IPS-15b (cell line): ENCODE results near the gene SGCA.

ENCODE experiments used
- H3K27me3 ChIP-seq: one replicate; pipeline ENCODE4 v1.6.1; 2013; ENCODE audit warnings: low read length; ENCODE audit not compliant: control insufficient read depth, insufficient read depth
- H3K36me3 ChIP-seq: one replicate; pipeline ENCODE4 v1.6.1; 2013; ENCODE audit warnings: low read length; ENCODE audit not compliant: control insufficient read depth, insufficient read depth
- H3K4me1 ChIP-seq: one replicate; pipeline ENCODE4 v1.6.1; 2013; ENCODE audit warnings: mild to moderate bottlenecking, low read length; ENCODE audit not compliant: control insufficient read depth, insufficient read depth
- H3K4me3 ChIP-seq: one replicate; pipeline ENCODE4 v1.5.1; 2013; ENCODE audit warnings: low read depth, low read length
- H3K9ac ChIP-seq: one replicate; pipeline ENCODE4 v1.6.1; 2013; ENCODE audit warnings: low read depth, mild to moderate bottlenecking, low read length
- H3K9me3 ChIP-seq: one replicate; pipeline ENCODE4 v1.6.1; 2013; ENCODE audit warnings: mild to moderate bottlenecking, low read length; ENCODE audit not compliant: control insufficient read depth, insufficient read depth

The SGCA gene

DNA sequence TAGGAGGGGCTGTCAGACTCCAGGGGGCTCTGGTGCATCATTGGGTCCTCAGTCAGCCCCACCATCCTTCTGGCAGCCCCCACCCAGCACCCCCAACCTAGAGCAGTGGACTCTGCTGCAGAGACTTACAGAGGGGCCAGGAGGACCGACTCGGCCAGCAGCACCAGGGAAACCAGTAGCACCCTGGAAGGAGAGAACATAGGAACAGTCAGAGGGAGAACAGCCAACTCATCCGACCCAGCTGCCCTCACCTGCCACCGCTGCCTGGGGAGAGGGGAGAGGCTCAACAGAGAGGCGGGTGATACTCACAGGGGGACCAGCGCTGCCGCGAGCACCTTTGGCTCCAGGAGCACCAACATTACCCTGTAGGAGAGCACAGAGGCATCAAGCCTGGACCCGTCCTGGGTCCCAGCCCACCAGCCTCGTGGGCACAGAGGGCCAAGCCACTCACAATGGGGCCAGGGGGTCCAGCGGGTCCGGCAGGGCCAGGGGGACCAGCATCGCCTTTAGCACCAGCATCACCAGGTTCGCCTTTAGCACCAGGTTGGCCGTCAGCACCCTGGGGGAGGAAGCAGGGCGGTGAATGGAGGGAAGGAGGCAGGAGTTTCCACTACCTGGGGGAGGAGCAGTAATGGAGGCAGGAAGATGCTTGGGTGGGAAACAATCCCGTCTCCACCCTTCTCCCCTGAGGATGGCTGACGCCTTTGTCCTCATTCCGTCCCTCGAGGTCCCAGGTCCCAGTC, 23.9 kb downstream of the SGCA start:
- H3K9me3 ChIP-seq, result no peaks in the 10 kb centered on the region
- no peaks in the 10 kb centered on the region for H3K4me1 ChIP-seq
- no peak overlapping the region for H3K9ac ChIP-seq
- H3K4me3 ChIP-seq, result no peak overlapping the region
- no peaks in the 10 kb centered on the region for H3K27me3 ChIP-seq
- H3K36me3 ChIP-seq, result peaks cover 88% of the 10 kb centered on the region

DNA sequence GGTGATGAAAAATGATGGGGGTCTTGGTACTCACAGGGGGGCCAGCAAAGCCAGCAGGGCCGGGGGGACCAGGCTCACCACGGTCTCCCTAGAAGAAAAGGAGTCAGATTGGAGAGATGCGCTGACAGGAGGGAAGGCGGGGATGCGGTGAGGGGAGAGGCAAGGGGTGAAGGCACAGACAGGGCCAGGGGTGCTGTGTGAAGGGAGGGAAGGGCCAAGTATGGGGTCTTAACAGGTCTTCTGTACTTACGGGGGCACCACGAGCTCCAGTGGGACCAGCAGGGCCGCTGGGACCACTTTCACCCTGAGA, 24.4 kb downstream of the SGCA start:
- H3K27me3 ChIP-seq, result no peaks in the 10 kb centered on the region
- no peak overlapping the region for H3K4me3 ChIP-seq
- H3K9me3 ChIP-seq, result no peaks in the 10 kb centered on the region
- H3K9ac ChIP-seq, result no peak overlapping the region
- H3K4me1 ChIP-seq, result no peaks in the 10 kb centered on the region
- peaks cover 93% of the 10 kb centered on the region for H3K36me3 ChIP-seq

GRCh38 chr17:50190603-50191358, 25.0 kb downstream of the SGCA start:
- Histone ChIP-seq H3K9me3 (no peaks in the 10 kb centered on the region), H3K4me1 (no peaks in the 10 kb centered on the region), H3K27me3 (no peaks in the 10 kb centered on the region), H3K36me3 (peaks cover 95% of the 10 kb centered on the region), H3K4me3 (no peak overlapping the region), H3K9ac (no peak overlapping the region)

DNA sequence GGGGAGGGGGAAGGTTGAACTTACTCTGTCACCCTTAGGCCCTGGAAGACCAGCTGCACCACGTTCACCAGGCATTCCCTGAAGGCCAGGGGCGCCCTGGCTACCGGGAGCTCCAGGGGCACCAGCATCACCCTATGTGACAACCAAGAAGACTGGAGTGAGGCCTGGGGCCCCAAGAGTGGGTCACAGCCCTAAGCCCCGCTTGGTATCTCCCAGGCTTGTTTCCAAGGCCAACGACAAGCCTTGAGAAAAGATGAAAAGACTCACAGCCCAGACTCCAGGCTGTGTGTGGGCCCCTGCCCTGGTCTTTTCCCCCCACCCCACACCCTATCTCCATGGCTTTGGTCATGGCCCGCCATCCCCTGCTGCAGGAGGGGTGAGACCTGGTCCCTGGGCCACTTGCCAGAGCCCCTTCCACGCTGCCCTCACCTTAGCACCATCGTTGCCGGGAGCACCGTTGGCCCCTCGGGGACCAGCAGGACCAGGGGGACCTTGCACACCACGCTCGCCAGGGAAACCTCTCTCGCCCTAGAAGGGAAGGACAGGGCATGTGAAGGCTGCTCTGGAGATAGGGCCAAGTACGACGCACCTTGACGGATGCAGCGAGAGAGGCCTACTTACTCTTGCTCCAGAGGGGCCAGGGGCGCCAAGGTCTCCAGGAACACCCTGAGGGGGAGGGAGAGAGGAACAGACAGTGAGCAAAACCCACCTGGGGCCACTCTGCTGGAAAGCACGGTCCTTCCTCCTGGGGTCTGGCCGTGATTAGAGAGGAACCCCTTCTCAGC, 25.7 kb downstream of the SGCA start:
- H3K27me3 ChIP-seq, result no peaks in the 10 kb centered on the region
- no peak overlapping the region for H3K4me3 ChIP-seq
- peaks cover 95% of the 10 kb centered on the region for H3K36me3 ChIP-seq
- H3K9ac ChIP-seq, result no peak overlapping the region
- H3K9me3 ChIP-seq, result no peaks in the 10 kb centered on the region
- H3K4me1 ChIP-seq, result no peaks in the 10 kb centered on the region

DNA sequence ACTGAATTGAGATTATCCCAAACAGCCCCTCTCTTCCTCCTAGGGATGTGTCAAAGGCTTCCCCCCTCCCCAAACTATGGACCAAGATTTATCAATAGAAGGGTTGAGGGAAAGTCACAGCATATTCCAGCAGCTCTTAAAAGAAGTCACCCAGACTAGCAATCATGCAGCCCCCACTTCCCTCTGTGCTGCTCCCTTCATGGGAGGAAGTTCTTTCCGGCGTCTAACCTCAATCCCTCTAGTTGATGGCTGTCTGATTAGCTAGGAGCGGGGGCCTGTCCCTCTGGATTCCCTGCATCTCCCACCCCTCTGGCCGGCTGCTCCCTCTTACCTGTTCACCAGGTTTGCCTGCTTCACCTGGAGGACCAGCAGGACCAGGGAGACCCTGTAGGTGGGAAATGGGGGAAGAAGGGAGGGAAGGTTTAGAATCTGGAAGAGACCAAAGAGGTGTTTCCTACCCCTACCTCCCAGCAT, 26.4 kb downstream of the SGCA start:
- no peak overlapping the region for H3K9ac ChIP-seq
- H3K36me3 ChIP-seq, result peaks cover 95% of the 10 kb centered on the region
- no peaks in the 10 kb centered on the region for H3K4me1 ChIP-seq
- no peaks in the 10 kb centered on the region for H3K27me3 ChIP-seq
- no peaks in the 10 kb centered on the region for H3K9me3 ChIP-seq
- H3K4me3 ChIP-seq, result no peak overlapping the region

- Histone ChIP-seq H3K36me3 (peaks cover 95% of the 10 kb centered on the region), H3K27me3 (no peaks in the 10 kb centered on the region), H3K4me1 (no peaks in the 10 kb centered on the region), H3K4me3 (no peak overlapping the region), H3K9ac (no peak overlapping the region), H3K9me3 (no peaks in the 10 kb centered on the region)
Measured at GRCh38 chr17:50192618-50193291, 26.9 kb downstream of the SGCA start.

GRCh38 chr17:50194140-50194933, 28.5 kb downstream of the SGCA start:
- peaks cover 84% of the 10 kb centered on the region for H3K36me3 ChIP-seq
- no peaks in the 10 kb centered on the region for H3K9me3 ChIP-seq
- no peak overlapping the region for H3K9ac ChIP-seq
- no peaks in the 10 kb centered on the region for H3K27me3 ChIP-seq
- no peaks in the 10 kb centered on the region for H3K4me1 ChIP-seq
- no peak overlapping the region for H3K4me3 ChIP-seq

GRCh38 chr17:50194934-50195865, 29.4 kb downstream of the SGCA start:
- no peaks in the 10 kb centered on the region for H3K9me3 ChIP-seq
- no peaks in the 10 kb centered on the region for H3K27me3 ChIP-seq
- no peaks in the 10 kb centered on the region for H3K4me1 ChIP-seq
- H3K4me3 ChIP-seq, result no peak overlapping the region
- H3K36me3 ChIP-seq, result peaks cover 75% of the 10 kb centered on the region
- no peak overlapping the region for H3K9ac ChIP-seq

GRCh38 chr17:50196036-50196435, 30.2 kb downstream of the SGCA start:
- Histone ChIP-seq H3K36me3 (peaks cover 67% of the 10 kb centered on the region), H3K4me1 (no peaks in the 10 kb centered on the region), H3K9me3 (no peaks in the 10 kb centered on the region), H3K27me3 (peaks cover 1% of the 10 kb centered on the region), H3K4me3 (no peak overlapping the region), H3K9ac (no peak overlapping the region)

- H3K9me3 ChIP-seq, result no peaks in the 10 kb centered on the region
- H3K4me1 ChIP-seq, result no peaks in the 10 kb centered on the region
- H3K9ac ChIP-seq, result no peak overlapping the region
- H3K36me3 ChIP-seq, result peaks cover 59% of the 10 kb centered on the region
- peaks cover 7% of the 10 kb centered on the region for H3K27me3 ChIP-seq
- no peak overlapping the region for H3K4me3 ChIP-seq
Measured at GRCh38 chr17:50196826-50197225, 31.0 kb downstream of the SGCA start.
